ENCODE measurements around the gene RSBN1.
"Not testable (repeated sequence)": the region's sequence is repeated elsewhere in the genome, so short reads cannot be mapped to it uniquely, and the experiment has no call there.

The RSBN1 gene

DNA sequence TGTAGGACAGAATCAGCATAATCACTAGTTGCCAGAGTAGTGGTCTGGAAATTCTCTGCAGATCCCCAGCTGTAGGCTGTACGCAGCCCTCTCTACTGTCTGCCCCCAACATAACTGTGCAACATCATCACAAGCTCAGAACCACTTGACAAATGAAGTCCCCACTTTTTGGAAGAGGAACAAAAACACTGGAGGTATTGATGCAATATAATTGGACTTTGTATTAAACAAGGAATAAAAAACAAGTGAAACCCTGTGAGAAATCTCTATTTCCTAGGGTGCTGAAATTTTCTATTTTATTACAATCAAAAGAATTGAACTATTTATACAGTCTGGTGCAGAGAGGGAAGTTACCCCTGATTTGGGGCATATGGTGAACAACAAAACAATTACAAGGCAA, 68.2 kb downstream of the RSBN1 start:
- DNase-seq (ENCODE audit: low read depth in 2 of 2): no peak

DNA sequence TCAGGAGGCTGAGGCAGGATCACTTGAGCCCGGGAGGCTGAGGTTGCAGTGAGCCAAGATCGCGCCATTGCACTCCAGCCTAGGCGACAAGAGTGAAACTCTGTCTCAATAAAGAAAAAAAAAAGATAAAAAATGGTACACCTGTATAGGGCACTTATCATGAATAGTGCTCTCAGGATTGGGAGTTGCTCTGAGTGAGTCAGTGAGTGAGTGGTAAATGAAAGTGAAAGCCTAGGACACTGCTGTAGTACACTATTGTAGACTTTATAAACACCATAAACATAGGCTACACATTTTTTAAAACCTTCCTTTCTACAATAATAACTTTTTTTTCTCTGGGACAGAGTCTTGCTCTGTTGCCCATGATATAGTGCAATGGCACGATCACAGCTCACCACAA, 69.8 kb downstream of the RSBN1 start:
- DNase-seq (ENCODE audit: low read depth in 2 of 2): no peak

DNA sequence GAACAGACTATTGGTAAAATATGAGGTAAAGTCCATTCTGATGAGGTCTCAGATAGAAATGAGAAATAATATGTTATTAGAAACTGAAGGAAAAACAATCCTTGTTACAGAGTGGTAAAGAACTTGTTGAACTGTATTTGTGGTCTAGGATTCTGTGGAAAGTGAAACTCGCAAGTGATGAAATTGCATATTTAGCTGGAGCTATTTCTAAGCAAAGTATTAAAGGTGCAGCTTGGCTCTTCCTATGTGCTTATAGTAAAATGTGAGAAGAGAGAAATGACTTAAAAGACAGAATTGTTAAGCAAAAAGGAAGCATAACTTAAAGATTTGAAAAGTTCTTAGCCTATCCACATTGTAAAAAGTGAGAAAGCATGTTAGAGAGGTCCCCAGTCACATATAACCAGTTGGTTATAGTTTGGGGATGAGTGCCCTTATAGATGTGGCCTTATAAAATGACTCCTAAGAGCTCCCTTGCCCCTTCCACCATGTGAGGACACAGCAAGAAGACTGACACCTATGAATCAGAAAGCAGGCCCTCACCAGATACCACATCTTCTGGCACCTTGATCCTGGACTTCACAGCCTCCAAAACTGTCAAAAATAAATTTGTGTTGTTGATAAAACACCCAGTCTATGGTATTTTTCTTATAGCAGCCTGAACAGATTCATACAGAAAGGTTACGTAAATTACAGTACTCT, 77.8 kb downstream of the RSBN1 start:
- no peak for DNase-seq (ENCODE audit: low read depth in 2 of 2)

DNA sequence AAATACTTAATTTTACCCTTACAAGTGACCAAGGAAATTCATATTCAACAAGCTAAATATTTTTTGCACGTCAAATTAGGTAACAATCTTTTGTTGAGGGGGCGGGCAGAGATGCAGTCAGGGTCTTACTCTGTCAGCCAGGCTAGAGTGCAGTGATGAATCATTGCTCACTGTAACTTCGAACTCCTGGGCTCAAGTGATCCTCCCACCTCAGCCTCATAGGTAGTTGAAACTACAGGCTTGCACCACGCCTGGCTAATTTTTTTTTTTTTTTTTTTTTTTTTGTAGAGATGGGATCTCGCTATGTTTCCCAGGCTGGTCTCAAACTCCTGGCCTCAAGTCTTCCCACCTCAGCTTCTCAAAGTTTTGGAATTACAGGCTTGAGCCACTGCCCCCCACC, 79.5 kb downstream of the RSBN1 start:
- no peak for DNase-seq (ENCODE audit: low read depth in 2 of 2)

DNA sequence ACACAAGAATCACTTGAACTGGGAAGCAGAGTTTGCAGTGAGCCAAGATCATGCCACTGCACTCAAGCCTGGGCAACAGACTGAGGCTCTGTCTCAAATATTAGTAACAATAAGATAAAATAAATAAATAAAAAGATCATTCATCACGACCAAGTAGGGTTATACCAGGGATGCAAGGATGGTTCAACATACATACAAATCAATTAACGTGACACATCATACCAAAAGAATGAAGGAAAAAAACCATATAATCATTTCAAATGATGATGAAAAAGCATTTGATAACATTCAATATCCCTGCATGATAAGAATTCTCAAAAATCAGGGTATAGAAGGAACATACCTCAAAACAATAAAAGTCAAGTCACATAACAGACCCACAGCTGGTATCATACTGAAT, 91.3 kb downstream of the RSBN1 start:
- no peak for DNase-seq (ENCODE audit: low read depth in 2 of 2)

DNA sequence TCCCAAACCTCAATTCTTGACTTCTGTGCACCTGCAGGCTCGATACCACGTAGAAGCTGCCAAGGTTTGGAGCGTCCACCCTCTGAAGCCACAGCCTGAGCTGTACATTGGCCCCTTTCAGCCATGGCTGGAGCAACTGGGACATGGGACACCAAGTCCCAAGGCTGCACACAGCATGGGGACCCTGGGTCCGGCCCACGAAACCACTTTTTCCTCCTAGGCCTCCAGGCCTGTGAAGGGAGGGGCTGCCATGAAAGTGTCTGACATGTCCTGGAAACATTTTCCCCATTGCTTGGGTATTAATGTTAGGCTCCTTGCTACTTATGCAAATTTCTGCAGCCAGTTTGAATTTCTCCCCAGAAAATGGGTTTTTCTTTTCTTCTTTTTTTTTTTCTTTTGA, 93.7 kb downstream of the RSBN1 start:
- DNase-seq (ENCODE audit: low read depth in 2 of 2): not testable (repeated sequence)

DNA sequence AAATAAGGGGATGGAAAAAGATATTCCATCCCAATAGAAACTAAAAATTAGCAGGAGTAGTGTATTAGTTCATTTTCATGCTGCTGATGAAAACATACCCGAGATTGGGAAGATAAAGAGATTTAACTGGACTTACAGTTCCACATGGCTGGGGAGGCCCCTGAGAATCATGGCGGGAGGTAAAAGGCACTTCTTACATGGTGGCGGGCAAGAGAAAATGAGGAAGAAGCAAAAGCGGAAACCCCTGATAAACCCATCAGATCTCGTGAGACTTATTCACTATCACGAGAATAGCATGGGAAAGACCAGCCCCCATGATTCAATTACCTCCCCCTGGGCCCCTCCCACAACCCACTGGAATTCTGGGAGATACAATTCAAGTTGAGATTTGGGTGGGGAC, 94.8 kb downstream of the RSBN1 start:
- not testable (repeated sequence) for DNase-seq (ENCODE audit: low read depth in 2 of 2)

DNA sequence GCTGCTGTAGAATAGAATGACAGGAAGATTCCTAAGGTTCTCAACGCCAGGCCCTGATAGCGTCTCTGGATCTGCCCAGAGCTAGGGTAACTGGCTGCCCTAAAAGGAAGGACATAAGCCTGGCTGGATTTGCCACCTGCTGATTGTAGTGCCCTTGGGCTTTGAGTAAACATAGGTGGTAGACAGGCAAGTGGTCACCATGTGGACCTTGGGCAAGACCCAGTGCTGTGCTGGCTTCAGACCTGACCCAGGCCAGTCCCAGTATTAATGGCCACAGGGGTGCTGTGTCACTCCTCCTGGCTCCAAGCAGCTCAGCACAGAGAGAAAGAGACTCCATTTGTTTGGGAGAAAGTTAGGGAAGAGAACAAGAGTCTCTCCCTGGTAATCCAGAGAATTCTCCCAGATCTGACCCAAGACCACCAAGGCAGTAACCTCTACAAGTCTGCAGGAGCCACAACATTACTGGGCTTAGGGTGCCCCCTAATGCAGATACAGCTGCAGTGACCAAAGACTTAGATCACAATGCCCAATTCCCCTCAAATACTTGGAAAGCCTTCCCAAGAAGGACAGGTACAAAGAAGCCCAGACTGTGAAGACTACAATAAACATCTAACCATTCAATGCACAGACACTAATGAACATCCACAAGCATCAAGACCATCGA, 97.5 kb downstream of the RSBN1 start:
- no peak for DNase-seq (ENCODE audit: low read depth in 2 of 2)
